ENCODE results near the gene ZFYVE28.
A peak's percentile ranks its signal among the peaks of the same experiment; 100 is the strongest.
"Not testable (repeated sequence)": the region's sequence is repeated elsewhere in the genome, so short reads cannot be mapped to it uniquely, and the experiment has no call there.

Gene ZFYVE28

DNA sequence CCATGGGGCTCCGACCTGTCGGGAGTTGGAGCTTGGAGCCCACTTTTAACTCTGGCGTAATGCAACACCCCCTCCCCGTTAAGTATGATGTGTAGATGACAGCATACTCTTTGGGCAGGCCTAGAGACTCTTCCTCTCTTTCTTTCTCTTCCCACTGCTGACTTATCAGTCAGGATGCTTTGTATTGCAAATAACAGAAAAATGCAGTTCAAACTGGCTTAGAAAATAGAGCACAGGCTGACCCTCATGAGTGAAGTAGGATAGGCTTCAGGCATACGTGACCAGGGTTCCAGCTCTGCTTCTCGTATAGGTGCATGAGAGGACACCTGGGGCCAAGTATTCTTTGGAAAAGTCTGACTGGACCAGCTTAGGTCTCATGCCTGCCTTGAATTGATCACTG is 27.1 kb upstream of the ZFYVE28 start:
- DNase-seq = no peak

DNA sequence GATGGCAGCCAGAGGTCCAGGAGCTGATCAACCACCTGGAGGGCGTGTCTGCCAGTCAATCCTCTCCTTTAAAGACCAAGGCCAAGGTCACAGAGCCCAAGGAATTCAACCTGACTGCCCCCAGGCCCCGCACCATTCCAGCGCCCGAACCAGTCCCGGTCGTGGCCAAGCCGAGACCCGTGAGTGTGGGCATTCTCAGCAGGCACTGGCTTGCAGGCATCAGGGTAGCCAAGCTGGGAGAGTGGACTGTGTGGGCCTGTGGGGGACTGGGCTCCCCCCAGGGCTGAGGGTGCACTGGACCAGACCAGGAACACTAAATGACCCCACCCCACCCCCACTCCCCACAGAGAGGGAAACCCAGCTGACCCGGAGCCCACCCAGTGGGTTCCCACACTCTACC is 26.7 kb upstream of the ZFYVE28 start:
- no peak for DNase-seq

DNA sequence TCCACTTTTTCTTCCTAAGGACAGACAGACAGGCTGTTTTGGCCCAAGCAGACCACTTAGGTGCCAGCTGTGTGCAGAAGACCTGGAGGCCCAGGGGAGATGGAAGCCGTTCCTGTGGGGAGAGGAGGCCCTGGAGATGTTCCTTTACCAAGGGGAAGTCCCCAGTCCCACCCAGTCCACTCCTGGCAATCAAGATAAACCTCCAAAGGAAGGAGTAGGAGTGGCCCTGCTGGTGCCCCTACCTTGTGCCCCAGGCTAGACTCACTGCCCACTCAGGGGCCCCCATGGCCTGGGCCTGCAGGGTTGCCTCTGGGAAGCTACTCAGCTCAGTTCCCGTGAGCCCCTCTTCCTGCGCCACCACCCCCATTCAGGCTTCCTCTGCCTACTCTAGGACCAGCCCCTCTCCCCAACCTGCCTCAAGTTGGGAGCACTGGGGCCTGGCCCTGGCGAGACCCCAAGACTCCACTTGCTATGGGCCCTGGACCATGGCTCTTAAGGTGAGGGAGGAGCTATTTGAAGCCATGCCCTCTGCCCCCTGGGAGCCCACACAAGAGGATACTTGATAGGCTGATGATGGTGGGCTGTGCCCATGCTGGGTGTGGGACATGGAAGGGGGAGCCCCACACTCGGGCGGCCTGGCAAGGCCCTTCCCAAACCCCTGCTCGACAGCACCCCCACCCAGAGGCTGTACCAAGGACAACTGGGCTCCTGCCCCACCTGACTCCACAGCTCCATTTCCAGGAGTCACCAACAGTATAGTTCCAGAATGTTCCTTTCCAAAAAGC is 25.7 kb upstream of the ZFYVE28 start:
- DNase-seq = no peak

DNA sequence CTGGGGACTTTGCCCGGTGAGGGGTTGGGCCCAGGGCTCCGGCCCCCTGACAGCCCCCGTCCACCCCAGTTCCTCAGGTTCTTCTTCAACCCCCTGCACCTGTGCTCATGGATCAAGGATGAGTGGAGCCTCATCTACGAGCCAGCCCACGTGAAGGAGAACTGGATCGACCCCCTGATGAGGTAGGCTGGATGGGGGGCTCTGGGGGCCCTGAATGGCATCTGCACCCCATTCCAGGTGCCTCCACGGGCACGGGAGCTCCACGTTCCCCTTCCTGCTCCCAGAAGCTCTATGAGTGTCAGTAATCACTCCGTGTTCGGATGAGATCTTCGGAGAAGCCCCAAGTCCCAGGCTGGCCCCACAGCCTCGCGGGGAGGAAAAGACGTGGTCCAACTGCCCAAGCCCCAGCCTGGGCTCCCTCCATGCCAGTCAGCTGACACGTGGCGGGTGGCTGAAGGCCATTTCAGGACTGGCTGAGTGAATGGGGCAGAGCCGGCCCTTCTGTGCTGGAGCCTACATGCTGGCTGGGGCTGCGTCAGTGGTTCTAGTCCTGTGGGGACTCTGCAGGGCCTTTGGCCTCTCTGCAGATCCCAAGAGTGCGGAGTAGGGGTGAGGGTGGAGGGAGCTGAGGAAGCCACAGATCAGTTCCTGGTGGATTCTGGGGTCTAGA is 24.8 kb upstream of the ZFYVE28 start:
- DNase-seq = no peak

DNA sequence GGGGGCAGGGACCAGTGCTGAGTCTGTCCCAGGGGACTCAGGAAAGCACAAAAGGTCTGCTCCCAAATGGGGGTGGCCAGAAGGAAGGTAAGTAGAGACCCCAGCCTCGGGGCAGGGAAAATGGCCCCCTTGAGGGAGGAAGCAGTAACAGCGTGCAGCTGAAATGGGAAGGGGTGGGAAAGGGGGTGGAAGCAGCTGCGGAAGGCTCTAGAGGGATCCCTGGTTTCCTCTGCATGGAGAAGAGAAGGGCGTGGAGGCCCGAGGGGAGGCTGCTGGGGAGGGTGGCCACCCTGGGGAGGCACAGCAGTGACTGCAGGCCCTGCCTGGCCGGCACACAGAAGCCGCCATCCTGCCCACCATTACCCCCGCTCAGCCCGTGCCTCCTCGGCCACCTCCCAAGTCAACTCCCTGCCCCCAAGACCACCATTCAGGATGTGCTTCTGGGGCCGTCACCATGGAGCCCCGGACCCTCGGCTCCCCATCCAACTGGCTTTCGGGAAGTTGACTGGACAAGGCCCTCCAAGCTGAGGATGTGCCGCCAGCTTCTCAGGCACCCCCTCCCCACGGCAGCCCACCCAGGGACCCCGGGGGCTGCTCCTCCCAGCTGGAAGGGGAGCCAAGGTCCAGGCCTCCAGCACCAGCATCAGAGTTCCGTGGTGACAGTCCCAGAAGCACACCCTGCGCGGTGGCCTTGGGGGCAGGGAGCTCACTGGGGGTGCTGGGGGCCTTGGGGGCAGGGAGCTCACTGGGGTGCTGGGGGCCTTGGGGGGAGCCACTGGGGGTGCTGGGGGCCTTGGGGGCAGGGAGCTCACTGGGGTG is 23.9 kb upstream of the ZFYVE28 start:
- DNase-seq = no peak

DNA sequence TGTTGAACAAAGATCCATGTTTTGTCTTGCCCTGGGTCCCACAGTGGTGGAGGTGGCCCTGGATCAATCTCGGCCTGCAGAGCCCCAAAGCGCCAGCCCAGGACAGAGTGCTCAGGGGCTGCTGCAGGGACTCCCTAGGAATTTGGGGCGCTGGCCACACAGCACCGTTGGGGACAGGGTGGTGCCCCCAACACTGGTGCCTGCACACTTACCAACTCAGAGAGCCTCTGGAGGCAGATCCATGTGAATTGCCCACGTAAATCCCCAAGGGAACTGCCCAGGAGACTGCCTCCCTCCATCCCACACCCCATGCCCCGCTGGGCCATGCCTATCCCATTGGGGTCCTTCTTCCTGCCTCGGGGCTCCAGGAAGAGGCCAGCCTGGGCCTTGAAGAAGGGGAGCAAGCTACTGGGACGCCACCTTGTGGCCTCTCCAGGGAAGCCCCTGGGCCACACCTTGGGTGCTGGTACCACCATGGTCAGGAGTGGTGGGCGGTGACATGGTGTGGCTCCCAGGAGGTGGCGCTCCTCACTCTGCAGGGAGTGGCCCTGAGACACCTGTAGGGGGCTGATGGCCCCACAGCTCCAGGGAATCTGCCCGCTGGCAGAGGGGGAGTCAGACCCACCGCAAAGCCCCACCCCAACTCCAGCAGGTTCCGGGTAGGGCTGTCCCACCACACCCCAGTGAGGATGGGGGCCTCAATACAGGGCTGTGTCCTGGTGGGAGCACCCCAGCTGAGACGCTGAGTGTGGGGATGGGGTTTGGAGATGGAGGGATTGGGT is 23.1 kb upstream of the ZFYVE28 start:
- DNase-seq = peak; percentile 70

DNA sequence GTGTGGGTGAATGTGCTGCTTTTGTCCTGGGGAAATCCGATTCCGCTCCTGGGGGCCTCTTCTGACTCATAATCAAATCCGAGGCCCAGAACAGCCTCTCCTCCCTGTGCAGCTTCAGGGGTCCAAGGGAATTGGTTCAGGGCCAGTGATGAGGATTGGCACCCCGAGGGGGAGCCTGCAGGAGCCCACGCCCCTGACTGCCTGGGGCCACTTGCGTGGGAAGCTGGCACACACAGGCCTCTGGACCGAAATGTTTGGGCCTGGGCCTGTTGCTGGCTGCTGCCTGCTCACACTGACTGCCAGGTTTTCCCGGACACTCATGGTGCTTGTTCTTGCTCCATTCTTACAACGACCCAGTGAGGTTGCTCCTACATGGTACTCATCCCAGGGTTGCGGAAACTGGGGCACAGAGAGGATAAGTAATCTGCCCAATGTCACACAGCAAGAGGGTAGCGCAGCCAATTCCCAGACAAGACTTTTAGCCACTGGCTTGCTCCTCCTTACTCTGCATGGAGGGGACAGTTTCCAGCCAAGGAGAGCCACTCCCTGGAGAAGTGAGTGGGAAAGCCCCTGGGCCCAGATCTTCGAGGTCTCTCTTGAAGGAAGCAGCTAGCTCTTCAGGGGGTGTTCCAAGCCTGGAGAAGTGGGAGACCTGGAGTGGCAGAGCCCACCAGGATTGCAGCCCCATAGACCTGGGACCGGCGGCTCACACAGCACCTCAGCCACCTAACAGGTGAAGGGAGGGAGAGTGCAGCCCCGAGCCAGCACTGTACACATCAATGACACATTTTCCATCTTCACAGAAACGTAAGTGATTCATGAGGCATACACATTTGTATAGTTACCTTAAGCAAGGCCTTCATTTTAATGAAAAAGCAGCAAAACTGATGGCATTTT is 20.6 kb upstream of the ZFYVE28 start:
- no peak for DNase-seq

DNA sequence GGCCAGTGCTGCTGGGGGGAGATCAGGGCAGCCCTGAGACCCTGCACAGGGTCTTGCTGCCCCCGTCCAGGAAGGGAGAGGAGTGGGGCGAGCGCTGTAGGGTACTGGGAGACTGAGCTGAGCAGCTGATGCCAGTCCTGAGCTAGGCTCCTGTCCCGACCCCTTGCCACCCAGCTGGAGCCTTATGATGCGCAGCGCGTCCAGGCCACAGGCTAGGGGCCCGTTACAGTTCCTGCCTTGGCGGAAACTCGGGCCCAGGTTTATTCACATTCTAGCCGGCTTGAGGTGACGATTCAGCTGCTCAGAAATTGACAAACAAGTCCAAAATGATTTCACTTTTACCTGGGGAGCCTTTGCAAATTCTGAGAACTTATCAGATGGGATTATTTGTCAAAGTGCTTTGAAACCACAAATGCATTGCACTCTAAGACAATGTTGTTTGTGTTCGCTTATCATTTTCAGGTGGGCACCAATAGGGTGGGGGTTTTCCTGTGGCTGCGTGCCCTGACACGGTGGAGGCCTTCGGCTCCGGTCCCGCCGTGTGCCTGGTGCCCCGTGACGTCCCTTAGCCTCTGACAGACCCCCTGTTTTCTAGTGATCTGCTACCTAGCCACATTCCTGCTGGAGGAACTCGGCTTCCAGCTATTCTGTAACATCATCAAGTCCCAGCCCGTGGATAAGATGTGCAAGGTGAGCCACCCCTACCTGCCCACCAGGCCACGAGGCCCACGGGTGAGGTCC is 19.2 kb upstream of the ZFYVE28 start:
- no peak for DNase-seq

DNA sequence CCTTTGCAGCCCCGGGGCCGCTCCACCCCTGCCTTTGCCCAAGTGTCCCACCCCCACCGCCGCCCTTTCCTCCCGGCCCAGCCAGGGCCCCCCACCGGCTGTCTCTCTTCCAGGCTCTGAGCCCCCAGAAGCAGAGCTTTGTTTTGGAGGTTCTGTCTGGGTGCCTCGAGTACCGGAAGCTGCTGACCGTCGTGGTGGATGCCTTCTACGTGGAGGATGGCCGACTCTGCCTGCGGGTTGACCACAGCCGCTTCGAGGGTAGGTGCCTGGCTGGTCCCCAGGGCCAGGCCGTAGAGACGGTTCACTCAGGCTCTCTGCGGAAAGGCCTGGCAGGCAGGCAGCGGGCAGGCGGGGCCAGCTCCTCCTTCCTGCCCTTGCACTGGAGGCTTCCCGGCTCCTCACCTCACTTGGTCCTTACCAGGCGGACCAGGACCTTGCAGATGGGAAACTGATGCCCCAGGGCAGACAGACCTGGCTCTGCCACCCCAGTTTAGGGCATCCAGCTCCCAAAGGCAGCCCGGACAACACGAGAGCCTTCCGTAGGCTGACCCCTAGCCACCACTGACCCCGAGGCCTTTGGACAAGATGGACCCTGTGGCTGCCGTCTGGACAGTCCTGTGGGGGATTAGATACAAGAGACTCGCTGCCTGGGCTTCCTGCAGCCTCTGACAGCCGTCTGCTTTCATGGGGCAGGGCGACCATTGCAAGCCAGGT is 18.5 kb upstream of the ZFYVE28 start:
- DNase-seq = no peak

DNA sequence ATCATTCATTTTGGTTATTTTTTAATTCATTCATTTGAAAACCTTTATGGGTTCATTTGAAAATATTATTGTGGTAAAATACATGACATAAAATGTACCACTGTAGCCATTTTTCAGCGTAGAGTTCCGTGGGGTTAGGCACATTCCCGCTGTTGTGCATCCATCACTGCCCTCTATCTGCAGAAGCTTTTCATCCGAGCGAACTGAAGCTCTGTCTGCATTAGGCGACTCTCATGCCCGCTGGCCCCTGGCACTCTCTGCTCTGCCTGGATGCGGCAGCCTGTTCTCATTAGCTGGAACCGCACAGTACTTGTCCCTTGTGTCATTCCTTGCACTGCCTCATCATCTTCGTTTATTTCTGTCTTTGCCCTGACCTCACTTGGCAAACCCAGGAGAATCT is 17.9 kb upstream of the ZFYVE28 start:
- DNase-seq = no peak

DNA sequence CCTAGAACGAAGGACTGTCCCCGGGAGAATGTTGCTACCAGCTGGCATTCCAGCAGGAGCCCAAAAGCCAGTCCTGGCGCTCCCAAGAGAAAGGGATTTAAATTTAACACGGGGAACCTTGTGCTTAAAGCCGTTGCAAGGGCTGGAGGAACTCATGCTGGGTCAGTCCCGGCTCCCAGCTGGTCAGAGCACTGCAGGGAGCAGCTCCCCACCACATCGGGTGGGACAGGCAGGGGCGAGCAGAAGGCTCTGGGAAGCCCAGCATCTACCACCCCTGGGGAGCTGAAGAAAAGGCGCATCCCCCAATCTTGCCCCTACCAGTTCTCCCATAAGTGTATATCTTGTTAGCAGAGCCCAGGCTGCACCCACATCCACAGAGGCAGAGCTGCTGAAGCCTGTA is 16.0 kb upstream of the ZFYVE28 start:
- no peak for DNase-seq

DNA sequence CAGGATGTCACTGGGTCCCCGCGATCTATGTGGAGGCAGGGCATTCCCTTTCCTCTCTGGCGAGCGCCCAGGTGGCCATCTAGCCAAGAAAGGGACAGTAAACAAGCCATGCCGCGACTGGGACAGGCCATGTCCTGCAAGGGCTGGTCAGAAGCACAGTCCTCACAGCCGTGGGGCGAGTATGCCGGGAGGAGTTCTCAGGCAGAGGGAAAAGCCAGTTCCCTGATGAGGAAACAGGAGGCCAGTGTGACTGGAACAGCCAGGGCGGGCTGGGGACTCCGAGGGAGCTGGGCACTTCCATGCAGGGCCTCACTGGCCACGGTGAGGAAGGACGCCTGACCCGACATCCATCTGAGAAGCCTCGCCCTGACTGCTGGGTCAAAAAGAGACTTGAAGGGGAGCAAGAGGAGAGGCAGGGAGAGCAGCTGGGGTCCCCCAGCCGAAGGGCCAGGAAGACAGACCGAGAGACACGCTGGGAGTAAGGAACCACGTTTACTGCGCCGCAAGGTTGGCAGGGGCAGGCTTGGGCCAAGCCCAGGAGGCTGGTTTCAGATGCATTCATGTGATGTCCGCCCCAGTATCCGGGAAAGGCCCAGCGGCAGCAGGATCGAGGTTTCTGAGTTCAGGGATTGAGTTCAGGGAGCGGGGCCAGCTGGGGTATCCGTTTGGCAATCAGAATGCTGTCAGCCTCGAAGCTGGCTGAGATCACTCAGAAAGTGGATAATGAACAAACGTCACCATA is 15.3 kb upstream of the ZFYVE28 start:
- no peak for DNase-seq

DNA sequence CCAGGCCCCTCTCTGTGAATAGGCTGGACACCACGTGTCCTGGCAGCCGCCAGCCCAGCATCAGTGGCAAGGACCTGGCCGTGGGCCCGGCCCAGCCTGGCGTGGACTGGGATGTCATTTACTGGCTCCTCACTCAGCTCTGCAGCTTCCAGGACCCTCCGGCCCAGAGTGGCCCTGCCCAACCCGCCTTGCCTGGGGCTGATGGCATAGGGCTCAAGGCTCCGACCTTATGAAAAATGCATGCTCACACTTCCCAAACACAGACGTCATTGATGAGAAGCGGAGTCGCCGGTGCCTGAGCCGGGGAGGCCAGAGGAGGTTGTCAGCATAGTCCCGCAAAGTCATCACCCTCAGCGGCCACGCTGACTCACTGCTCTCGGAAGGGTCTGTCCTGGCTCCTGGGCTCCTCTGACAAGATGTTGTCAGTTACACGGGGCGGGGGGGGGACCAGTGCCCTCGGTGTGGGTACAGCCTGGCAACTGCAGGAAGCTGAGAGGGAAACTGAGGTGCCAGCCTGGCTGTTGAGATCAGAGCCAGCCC is 14.6 kb upstream of the ZFYVE28 start:
- DNase-seq = no peak

DNA sequence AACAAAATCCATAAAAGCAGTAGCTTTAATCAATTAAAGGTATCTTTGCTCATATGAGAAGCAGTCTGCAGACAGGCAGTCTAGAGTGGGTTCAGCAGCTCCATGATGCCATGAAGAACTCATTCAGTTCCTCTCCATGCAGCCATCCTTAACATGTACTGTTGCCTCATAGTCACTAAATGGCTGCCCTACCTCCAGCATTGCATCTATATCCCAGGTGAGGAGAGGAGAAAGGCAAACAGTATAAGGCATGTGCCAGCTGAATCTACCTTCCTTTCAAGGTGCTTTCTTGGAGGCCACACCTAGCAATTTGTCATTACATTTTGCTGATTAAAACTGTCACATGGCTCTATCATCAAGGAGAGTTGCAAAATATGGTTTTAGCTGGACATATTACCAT is 13.6 kb upstream of the ZFYVE28 start:
- no peak for DNase-seq

DNA sequence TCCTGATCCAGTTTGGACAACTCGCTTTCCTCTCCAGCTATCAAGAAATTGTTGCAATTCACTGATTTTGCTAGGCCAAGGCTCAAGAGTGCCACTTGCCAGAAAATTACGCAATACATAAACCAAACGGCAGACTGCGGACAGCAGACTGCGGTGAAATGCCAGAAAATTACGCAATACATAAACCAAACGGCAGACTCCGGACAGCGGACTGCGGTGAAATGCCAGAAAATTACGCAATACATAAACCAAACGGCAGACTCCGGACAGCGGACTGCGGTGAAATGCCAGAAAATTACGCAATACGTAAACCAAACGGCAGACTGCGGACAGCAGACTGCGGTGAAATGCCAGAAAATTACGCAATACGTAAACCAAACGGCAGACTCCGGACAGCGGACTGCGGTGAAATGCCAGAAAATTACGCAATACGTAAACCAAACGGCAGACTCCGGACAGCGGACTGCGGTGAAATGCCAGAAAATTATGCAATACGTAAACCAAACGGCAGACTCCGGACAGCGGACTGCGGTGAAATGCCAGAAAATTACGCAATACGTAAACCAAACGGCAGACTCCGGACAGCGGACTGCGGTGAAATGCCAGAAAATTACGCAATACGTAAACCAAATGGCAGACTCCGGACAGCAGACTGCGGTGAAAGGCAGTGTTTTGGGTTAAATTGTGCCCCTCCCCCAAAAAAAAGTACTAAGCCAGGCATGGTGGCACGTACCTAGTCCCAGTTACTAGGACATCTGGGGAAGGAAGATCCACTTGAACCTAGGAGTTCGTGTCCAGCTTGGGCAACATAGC is 11.7 kb upstream of the ZFYVE28 start:
- not testable (repeated sequence) for DNase-seq

DNA sequence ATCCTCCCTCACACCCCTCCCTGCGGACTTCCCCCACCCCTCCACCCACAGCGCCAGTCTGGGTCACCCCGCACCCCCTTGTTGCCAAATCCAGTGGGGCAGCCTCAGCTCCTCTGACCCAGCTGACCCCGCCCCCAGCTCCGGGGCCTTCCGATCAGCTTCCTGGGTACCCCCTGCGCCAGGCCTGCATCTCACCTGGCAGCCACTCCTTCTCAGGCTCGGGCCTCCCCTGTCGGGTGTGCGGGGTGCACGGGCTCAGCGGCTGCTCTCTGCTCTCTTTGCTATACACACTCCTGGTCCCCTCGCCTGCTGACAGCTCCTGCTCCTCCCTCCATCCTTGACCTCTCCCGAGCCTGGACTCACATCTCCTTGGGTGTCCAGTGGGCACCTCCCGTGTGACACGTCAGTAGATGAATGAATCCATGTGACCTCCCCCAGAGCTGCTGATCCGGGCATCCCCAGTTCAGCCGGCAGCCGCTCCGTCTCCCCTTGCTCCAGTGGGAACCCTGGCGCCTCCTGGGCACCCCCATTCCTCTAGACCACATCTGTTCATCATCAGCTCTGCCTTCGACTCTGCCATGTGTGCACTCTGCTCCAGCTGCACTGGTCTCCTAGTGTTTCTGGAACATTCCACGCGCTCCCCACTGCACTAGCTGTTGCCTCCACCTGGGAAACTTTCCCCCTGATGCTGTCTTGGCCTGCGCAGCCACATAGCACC is 10.2 kb upstream of the ZFYVE28 start:
- no peak for DNase-seq

DNA sequence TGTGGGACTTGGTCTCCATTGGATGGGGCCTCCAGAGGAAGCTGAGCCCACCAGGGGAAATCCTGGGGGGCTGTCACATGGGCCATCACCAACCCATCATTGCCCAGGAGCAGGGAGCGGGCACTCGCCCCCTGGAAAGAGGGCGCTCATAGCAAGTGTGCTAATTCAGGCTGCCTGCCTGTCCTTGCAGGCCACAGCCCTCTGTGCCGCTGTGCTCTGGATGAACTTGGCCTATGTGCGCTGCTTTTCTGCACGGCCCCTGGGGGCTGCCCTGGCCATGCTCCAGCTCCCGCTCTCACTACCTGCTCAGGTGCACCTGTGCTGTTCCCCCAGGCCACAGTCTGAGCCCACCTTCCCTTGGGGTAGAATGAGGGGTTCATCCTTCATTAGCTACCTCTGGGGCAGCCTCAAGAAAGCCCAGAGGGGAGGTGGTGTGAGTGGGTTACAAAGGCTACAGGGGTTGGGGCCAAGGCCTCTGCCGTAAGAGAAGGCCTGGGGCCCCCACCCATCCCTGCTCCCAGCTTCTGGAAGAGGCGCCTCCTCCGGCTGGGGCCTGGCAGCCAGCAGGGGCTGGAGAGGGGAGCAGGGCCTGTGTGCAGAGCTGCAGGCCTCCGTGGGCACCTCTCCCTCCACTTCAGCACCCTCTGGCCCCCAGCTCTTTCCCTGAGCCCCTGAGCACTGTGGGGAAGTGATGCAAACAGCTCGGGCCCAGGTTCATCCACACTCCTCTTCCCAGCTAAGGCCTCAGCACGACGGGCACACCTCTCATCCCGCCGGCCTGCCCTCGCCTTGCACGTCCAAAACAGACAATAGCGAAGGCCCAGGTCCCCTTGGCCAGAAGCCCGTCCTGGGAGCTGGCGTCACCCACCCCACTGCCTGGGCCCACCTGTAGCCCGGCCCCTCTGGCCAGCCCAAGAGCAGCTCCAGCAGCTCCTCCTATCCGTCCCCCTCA is 9.2 kb upstream of the ZFYVE28 start:
- DNase-seq = no peak
